HFF-Myc (cell line): Measurements from ENCODE around the gene TBC1D9.

ENCODE experiments used
- DNase-seq: peaks from one replicate; pipeline ENCODE4 v3.0.0-alpha.2; 2011; ENCODE audit warnings: low read depth; ENCODE audit errors: extremely low read depth
- H3K4me3 ChIP-seq: replicated peaks from 2 replicates; pipeline ENCODE4 v1.5.1; 2011; ENCODE audit warnings: low read depth, mild to moderate bottlenecking, control low read depth, low read length
- TF ChIP-seq, protein P1 (sequence below): IDR thresholded peaks from 2 replicates; pipeline ENCODE4 v1.5.1; 2012; ENCODE audit warnings: mild to moderate bottlenecking, low read depth, low read length, control low read depth; ENCODE audit errors: missing control alignments

Gene TBC1D9

DNA sequence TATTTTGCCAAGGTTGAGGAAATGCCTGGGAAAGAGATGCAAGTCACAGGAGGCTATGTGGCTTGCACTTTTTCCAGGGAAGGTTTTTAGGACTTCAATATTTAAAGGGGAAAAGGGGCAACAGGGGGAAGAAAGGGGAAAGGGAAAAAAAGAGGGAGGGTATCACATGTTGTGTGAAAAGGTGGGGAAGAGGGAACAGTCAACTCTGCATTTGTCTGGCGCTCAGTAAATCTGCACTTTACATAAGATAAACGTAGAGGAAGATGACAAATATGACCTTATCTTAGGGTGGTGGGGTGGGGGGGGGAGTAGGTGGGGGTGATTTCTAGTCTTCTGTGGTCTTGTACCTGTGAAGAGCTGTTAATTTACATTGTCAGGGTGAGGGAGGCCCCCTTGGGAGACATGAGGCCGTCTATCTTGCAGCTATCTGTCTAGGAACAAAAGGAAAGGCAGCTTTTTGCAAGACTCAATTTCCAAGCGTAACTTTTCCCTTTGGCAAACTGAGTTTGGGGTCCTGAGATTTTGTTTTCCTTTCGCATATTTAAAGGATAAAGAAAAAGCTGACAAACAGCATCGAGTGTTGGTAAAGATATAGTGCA lies 115.9 kb downstream of the TBC1D9 start:
- no peak overlapping the region for H3K4me3 ChIP-seq
- DNase-seq, result no peak
- TF ChIP-seq, protein P1, sequence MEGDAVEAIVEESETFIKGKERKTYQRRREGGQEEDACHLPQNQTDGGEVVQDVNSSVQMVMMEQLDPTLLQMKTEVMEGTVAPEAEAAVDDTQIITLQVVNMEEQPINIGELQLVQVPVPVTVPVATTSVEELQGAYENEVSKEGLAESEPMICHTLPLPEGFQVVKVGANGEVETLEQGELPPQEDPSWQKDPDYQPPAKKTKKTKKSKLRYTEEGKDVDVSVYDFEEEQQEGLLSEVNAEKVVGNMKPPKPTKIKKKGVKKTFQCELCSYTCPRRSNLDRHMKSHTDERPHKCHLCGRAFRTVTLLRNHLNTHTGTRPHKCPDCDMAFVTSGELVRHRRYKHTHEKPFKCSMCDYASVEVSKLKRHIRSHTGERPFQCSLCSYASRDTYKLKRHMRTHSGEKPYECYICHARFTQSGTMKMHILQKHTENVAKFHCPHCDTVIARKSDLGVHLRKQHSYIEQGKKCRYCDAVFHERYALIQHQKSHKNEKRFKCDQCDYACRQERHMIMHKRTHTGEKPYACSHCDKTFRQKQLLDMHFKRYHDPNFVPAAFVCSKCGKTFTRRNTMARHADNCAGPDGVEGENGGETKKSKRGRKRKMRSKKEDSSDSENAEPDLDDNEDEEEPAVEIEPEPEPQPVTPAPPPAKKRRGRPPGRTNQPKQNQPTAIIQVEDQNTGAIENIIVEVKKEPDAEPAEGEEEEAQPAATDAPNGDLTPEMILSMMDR, result no peak

- no peak for DNase-seq
- TF ChIP-seq, protein P1, result no peak
- H3K4me3 ChIP-seq, result no peak overlapping the region
These were observed 117.1 kb downstream of the TBC1D9 start for GRCh38 chr4:140639066-140639465.

DNA sequence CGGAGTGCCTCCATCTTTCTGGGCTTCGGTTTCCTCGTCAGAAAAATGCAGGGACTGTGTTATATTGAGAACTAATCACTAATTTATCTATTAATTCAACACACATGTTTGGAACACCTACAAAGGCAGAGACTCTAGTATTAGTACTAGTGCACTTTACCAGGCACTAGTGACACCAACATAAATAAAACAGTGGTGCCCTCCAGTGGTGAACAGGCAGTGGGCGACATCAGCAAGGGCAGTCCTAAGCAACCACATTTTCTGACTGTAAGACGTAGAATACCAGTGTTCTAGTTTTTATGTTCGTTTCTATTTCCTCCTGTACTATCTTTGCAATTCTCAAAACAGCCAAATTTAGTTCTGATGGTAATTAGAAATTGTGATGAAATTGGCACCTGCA lies 118.3 kb downstream of the TBC1D9 start:
- no peak for DNase-seq
- no peak overlapping the region for H3K4me3 ChIP-seq

DNA sequence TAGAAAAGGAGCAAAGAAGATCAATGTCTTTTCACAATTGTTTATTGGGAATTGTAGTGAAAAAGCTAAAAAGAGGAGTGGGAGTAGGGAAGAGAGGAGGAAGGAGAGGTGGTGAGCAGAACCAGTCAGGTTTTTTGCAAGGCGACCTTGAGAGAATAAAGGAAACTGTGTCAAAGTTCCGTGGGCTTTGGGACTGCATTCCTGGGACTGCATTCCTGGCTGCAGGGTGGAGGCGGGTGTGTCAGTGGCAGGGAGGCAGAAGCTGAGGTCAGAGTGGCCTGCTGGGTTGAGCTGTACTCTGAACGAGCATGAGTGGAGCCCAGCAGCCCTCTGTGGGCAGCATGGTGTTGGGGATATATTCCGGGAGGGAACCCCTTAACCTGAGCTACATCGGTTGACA lies 120.6 kb downstream of the TBC1D9 start:
- H3K4me3 ChIP-seq, result no peak overlapping the region
- DNase-seq, result no peak
- TF ChIP-seq, protein P1, result no peak

More for the DNA sequence above, 118.3 kb downstream of the TBC1D9 start:
- TF ChIP-seq, protein P1, result peak; percentile 51

DNA sequence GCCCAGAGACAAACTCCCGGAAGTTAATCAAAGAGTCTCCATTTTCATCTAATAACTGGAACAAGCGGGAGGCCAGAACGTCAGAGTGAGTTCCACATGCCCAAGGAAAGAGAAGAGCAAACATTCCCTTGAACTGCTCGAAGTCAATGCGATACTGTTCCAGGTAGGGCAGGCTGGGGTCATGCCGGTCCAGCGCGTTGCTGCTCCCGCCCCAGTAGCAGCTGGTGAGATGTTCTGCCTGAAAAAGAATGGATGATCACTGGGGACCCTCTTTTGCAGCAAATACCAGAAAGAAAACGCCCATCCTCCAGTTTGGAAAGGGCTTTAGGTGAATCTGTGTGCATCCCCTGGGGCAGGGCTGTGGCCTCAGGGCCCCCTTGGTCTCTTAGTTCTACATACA lies 122.2 kb downstream of the TBC1D9 start:
- TF ChIP-seq, protein P1, result no peak
- H3K4me3 ChIP-seq, result no peak overlapping the region

DNA sequence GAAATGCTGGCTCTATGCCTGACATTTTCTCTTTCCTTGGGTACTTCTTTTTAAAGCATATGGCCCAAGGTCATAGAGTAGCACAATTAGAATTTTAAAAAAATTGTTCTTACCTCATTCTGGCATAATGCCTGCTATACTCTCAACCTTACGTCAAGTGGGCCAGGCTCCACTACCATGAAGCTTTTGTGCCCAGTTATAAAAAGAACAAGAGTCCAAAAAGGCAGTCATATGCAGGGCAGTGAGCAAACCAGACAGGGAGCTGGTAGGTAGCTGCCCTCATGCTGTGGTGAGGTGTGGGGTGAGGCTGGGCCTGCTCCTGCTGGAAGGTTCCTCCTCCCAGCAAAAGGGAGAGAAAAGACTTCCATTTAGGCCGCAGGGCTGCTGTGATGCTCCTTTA lies 123.1 kb downstream of the TBC1D9 start:
- no peak for DNase-seq
- no peak overlapping the region for H3K4me3 ChIP-seq
- TF ChIP-seq, protein P1, result no peak

More for the DNA sequence above, 122.2 kb downstream of the TBC1D9 start:
- no peak for DNase-seq

DNA sequence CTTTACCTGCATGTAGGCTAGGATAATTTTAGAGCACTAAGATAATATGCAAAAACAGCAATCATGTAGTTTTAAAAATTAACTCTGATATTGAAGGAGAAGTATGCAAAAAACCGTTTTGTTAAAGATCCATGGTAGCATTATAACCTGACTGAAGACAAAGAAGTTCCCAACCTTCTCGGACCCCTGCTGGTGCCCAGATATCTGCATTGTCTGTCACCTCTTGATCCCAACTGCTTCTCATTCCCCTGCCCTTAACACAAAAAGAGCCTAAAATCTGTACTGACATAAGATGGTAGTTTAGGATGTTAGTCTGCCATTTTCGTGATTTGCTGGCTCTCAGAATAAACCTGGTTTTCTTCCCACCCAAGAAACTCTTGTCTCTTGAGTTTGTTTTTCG lies 125.9 kb downstream of the TBC1D9 start:
- TF ChIP-seq, protein P1, result no peak
- DNase-seq, result no peak

More for the DNA sequence above, 125.9 kb downstream of the TBC1D9 start:
- no peak overlapping the region for H3K4me3 ChIP-seq
